NCI-H1436 treated with DMSO at 0.1 percent for 48 hours (cell line): ENCODE results near the gene CYP27A1.

Experiments
- DNase-seq: peaks from one replicate; lab custom pipeline; 2025; lab: John Stamatoyannopoulos, UW

The CYP27A1 gene

DNA sequence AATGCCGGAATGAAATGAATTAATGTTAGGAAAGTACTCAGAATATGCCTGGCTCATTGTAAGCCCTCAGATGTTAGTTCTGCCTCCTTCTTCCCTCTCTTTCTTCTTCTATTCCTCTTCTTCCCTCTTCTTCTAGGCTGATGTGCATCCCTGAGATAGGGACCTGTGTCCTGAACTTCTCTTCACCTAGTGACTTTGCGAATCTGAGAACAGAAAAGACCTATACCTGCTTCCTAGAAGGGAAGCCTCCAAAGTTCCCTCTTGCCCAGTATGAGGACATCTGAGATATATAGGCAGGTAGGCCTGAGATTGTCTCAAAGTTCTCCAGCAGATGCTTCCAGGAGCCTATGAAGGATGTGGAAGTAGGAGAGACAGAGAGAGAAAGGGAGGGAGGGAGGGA is 8.1 kb upstream of the CYP27A1 start:
- no peak for DNase-seq

DNA sequence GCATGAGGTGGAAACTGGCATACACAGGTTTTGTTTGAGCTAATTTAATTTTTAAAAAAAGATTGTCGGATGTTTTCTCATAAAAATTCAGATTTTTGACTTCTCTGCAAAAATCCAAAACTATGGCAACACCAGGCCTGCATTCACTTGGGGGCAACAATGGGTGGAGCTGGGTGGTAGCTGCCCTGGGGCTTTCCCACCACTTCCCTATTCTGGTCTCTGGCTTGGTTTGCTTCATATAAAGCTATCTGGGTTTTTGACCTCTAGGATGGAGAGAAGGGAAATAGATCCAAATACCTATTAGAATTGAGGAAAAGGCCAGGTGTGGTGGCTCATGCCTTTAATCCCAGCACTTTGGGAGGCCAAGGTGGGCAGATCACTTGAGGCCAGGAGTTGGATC is 5.5 kb upstream of the CYP27A1 start:
- DNase-seq, result no peak

DNA sequence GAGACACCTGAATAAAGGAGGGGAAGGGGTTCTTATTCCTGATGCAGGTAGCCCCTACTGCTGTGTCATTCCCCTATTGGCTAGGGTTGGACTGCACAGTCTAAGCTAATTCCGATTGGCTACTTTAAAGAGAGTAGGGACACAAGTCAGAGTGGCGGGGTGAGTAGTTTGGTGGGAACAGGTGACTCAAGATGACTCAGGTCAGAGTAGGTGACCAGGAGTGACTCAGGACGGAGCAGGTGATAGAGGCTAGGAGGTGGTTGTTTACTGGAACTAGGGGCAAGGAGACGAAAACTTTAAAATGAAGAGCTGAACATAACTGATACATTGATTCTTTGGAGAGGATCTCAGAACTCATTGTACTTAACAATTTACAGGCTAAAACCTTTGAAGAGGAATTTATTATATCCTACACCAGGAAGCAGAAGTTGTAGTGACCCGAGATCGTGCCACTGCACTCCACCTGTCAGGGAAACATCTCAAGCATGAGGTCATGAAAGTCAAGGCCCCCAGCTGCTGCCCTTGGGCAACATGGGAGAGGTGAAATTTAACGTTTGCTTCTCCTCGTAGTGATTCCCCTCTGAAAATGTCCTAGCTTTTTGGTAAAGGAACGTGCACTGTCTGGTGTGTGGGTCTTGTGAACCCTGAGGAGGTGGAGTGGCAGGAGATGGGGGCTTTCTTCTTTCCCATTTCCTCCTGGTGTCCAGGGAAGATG is 4.5 kb upstream of the CYP27A1 start:
- DNase-seq, result no peak

DNA sequence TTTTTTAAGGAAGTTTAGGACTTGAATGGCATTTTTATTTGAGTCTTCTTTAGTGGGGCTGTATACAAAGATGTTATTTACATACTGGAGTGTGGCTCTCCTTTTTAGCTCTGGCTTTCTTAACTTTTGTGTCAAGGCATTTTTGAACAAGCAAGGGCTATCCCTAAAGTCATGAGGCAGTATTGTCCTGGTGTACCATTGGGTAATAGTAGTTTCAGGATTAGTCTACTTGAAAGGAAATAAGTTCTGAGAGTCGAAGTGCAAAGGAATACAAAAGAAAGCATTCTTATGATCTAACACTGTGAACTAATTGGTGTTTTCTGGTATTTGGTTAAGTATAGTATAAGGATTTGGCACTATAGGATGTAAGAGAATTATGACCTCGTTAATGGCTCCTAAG is 1.9 kb upstream of the CYP27A1 start:
- no peak for DNase-seq

GRCh38 chr2:218780851-218781690 is 876 bp upstream of the CYP27A1 start:
- DNase-seq, result no peak

- no peak for DNase-seq
Observed at GRCh38 chr2:218782528-218782844, 539 bp downstream of the CYP27A1 start.

DNA sequence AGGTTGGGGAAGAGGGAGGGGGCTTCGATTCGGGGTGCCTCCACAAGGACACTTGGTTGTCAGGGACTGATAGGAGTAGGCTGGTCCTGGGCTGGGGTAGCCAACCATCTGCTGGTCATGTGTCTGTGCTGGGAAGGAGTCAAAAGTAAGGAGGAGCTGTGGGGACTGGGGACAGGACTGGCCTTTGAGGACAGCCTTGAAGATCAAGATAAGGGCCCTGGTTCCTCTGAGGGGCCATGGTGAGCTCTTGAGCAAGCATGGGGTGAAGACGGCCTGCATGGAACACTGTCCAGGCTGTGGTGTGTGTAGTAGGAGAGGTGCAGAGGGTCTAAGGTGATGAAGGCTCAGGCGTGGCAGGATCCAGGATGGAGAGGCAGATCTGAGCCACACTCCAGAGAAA is 1.7 kb downstream of the CYP27A1 start:
- no peak for DNase-seq

- no peak for DNase-seq
Observed at GRCh38 chr2:218785103-218785502, 3.2 kb downstream of the CYP27A1 start.

- no peak for DNase-seq
Observed at GRCh38 chr2:218786133-218786532, 4.2 kb downstream of the CYP27A1 start.

- DNase-seq, result no peak
Observed at GRCh38 chr2:218788529-218789255, 6.7 kb downstream of the CYP27A1 start.

GRCh38 chr2:218792433-218792832 is 10.5 kb downstream of the CYP27A1 start:
- DNase-seq, result no peak

- DNase-seq, result no peak
Observed at GRCh38 chr2:218796691-218797090, 14.7 kb downstream of the CYP27A1 start.

- DNase-seq, result no peak
Observed at GRCh38 chr2:218798767-218799504, 17.0 kb downstream of the CYP27A1 start.

GRCh38 chr2:218799990-218800389 is 18.0 kb downstream of the CYP27A1 start:
- DNase-seq, result no peak

DNA sequence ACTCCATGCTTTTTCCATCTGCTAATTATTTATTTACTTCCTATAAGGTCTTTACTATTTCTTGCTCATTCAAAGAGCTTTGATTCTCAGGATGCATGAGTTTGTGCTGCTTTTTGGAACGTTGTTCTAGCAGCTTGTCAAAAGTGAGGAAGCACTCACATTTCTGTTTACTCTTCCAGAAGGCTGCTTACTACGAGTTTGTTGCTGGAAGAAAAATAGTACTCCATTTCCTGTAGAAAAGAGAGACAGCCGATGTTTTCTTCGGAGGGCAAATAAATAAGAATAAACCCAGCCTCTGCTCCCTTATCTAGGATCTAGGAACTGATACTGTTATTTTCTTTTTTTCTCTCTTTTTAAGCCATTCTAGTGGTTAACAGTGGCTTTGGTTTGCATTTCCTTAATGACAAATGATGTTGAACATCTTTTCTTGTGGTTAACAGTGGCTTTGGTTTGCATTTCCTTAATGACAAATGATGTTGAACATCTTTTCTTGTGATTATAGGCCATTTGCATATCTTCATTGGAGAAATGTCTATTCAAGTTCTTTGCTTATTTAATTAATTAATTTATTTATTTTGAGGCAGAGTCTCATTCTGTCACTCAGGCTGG is 20.5 kb downstream of the CYP27A1 start:
- no peak for DNase-seq

DNA sequence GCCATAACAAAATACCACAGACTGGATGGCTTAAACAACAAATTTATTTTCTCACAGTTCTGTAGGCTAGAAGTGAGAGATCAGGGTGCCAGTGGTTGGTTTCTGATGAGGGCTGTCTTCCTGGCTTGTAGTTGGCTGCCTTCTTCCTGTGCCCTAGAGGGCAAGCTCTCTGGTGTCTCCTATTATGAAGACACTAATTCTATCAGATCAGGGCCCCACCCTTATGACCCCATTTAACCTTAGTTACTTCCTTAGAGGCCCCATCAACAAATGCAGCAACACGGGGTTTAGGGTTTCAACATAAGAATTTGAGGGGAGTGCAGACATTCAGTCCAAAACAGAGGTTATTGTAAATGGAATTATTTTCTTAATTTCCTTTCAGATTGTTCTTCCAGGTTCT is 22.9 kb downstream of the CYP27A1 start:
- DNase-seq, result no peak

GRCh38 chr2:218805627-218806026 is 23.7 kb downstream of the CYP27A1 start:
- no peak for DNase-seq

- DNase-seq, result no peak
Observed at GRCh38 chr2:218806346-218806978, 24.5 kb downstream of the CYP27A1 start.

DNA sequence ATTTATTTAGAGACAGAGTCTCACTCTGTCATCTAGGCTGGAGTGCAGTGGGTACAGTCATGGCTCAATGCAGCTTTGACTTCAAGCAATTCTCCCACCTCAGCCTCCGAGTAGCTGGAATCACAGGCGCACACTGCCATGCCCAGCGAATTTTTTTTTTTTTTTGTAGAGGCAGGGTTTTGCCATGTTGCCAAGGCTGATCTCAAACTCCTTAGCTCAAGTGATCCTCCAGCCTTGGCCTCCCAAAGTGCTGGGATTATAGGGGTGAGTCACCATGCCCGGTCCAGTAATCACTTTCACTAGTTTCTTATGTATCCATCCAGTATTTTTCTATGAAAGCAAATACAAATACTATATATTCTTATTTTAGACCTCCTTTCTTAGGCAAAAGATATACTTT is 25.7 kb downstream of the CYP27A1 start:
- no peak for DNase-seq

DNA sequence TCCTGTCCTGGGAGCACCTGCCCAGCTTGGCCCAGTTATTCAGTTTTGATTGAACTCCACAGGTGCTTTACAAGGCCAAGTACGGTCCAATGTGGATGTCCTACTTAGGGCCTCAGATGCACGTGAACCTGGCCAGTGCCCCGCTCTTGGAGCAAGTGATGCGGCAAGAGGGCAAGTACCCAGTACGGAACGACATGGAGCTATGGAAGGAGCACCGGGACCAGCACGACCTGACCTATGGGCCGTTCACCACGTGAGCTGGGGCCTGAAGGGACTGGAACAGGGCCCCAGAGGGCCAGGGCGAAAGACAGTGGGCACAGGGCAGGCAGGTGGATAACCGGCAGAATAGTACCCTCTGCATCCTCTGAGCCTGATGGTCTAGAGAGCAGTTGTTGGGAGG is 27.6 kb downstream of the CYP27A1 start:
- no peak for DNase-seq

GRCh38 chr2:218810256-218810655 is 28.3 kb downstream of the CYP27A1 start:
- no peak for DNase-seq
